ENCODE results near the gene NTMT1.
"Not testable (repeated sequence)": the region's sequence is repeated elsewhere in the genome, so short reads cannot be mapped to it uniquely, and the experiment has no call there.

The NTMT1 gene

GRCh38 chr9:129635099-129636065 is 9.4 kb downstream of the NTMT1 start:
- H3K4me1 ChIP-seq (ENCODE audit: control insufficient read depth in 1 of 2, insufficient read depth in 2 of 2, low read length in 2 of 2), result peaks cover 0 to 2% of the 10 kb centered on the region in 2 experiments
- peak overlapping the region; percentile 6 for H3K4me3 ChIP-seq (ENCODE audit: low read depth, low read length)
- no peak overlapping the region for H3K18ac ChIP-seq (ENCODE audit: low read length)
- no peak overlapping the region for H3K4ac ChIP-seq (ENCODE audit: low read depth, low read length)
- DNase-seq, result no peak
- no peaks in the 10 kb centered on the region for H3K27me3 ChIP-seq (ENCODE audit: insufficient read depth, low read length)
- no CpG with 5 or more reads among the region's 34 CpGs for WGBS (ENCODE audit: extremely low coverage, insufficient coverage, insufficient read length)
- H4K8ac ChIP-seq (ENCODE audit: low read depth, low read length), result no peak overlapping the region
- no peak overlapping the region for H2BK120ac ChIP-seq (ENCODE audit: insufficient read depth, low read length, poor library complexity)
- no peak overlapping the region for H2AK5ac ChIP-seq (ENCODE audit: low read length)
- H3K14ac ChIP-seq (ENCODE audit: low read length), result no peak overlapping the region
- no peak overlapping the region for H3K23ac ChIP-seq (ENCODE audit: low read length)
- H3K4me2 ChIP-seq (ENCODE audit: low read length), result no peak overlapping the region
- no peak overlapping the region for H2AFZ ChIP-seq (ENCODE audit: insufficient read depth, low read length, poor library complexity)
- H3K9me3 ChIP-seq (ENCODE audit: insufficient read depth, low read depth, low read length), result peaks cover 2% of the 10 kb centered on the region
- H4K12ac ChIP-seq (ENCODE audit: low read depth, low read length), result no peak overlapping the region
- H4K91ac ChIP-seq (ENCODE audit: low read depth, low read length), result no peak overlapping the region
- H2BK12ac ChIP-seq (ENCODE audit: low read length), result no peak overlapping the region
- peaks cover 66 to 80% of the 10 kb centered on the region in 2 experiments for H3K36me3 ChIP-seq (ENCODE audit: control insufficient read depth in 1 of 2, insufficient read depth in 2 of 2, low read length in 2 of 2)
- no peak overlapping the region for H2BK5ac ChIP-seq (ENCODE audit: low read depth, low read length, poor library complexity)
- peaks cover 6% of the 10 kb centered on the region for H3K79me2 ChIP-seq (ENCODE audit: control insufficient read depth, insufficient read depth, low read length, poor library complexity)
- no peak overlapping the region for H3K27ac ChIP-seq (ENCODE audit: low read depth, low read length)
- H3K79me1 ChIP-seq (ENCODE audit: low read length), result no peaks in the 10 kb centered on the region
- no peak overlapping the region for H3K9ac ChIP-seq (ENCODE audit: low read length)

GRCh38 chr9:129636343-129636742 is 10.4 kb downstream of the NTMT1 start:
- not testable (repeated sequence) for H2AFZ ChIP-seq (ENCODE audit: insufficient read depth, low read length, poor library complexity); H4K91ac ChIP-seq (ENCODE audit: low read depth, low read length); H2BK120ac ChIP-seq (ENCODE audit: insufficient read depth, low read length, poor library complexity); H3K4me1 ChIP-seq (ENCODE audit: control insufficient read depth in 1 of 2, insufficient read depth in 2 of 2, low read length in 2 of 2); H3K4me2 ChIP-seq (ENCODE audit: low read length); H2BK12ac ChIP-seq (ENCODE audit: low read length); H2AK5ac ChIP-seq (ENCODE audit: low read length); H3K4ac ChIP-seq (ENCODE audit: low read depth, low read length); H3K14ac ChIP-seq (ENCODE audit: low read length); H3K18ac ChIP-seq (ENCODE audit: low read length); H4K8ac ChIP-seq (ENCODE audit: low read depth, low read length); H3K79me2 ChIP-seq (ENCODE audit: control insufficient read depth, insufficient read depth, low read length, poor library complexity); H4K12ac ChIP-seq (ENCODE audit: low read depth, low read length); H3K4me3 ChIP-seq (ENCODE audit: low read depth, low read length); H3K79me1 ChIP-seq (ENCODE audit: low read length); DNase-seq; H3K23ac ChIP-seq (ENCODE audit: low read length); H3K9ac ChIP-seq (ENCODE audit: low read length); H2BK5ac ChIP-seq (ENCODE audit: low read depth, low read length, poor library complexity); H3K27ac ChIP-seq (ENCODE audit: low read depth, low read length); H3K27me3 ChIP-seq (ENCODE audit: insufficient read depth, low read length); H3K9me3 ChIP-seq (ENCODE audit: insufficient read depth, low read depth, low read length)
- peaks cover 69 to 80% of the 10 kb centered on the region in 2 experiments for H3K36me3 ChIP-seq (ENCODE audit: control insufficient read depth in 1 of 2, insufficient read depth in 2 of 2, low read length in 2 of 2)
- no CpG with 5 or more reads among the region's 10 CpGs for WGBS (ENCODE audit: extremely low coverage, insufficient coverage, insufficient read length)

- no peak overlapping the region for H3K4me2 ChIP-seq (ENCODE audit: low read length)
- H2AFZ ChIP-seq (ENCODE audit: insufficient read depth, low read length, poor library complexity), result no peak overlapping the region
- H3K4ac ChIP-seq (ENCODE audit: low read depth, low read length), result no peak overlapping the region
- no peak overlapping the region for H3K23ac ChIP-seq (ENCODE audit: low read length)
- H3K79me2 ChIP-seq (ENCODE audit: control insufficient read depth, insufficient read depth, low read length, poor library complexity), result peaks cover 10% of the 10 kb centered on the region
- no peak overlapping the region for H2AK5ac ChIP-seq (ENCODE audit: low read length)
- peaks cover 8 to 10% of the 10 kb centered on the region in 2 experiments for H3K4me1 ChIP-seq (ENCODE audit: control insufficient read depth in 1 of 2, insufficient read depth in 2 of 2, low read length in 2 of 2)
- WGBS (ENCODE audit: extremely low coverage, insufficient coverage, insufficient read length), result no CpG with 5 or more reads among the region's 9 CpGs
- no peak for DNase-seq
- H2BK5ac ChIP-seq (ENCODE audit: low read depth, low read length, poor library complexity), result no peak overlapping the region
- H4K91ac ChIP-seq (ENCODE audit: low read depth, low read length), result no peak overlapping the region
- H2BK12ac ChIP-seq (ENCODE audit: low read length), result no peak overlapping the region
- H4K12ac ChIP-seq (ENCODE audit: low read depth, low read length), result no peak overlapping the region
- H3K14ac ChIP-seq (ENCODE audit: low read length), result no peak overlapping the region
- no peaks in the 10 kb centered on the region for H3K27me3 ChIP-seq (ENCODE audit: insufficient read depth, low read length)
- H3K4me3 ChIP-seq (ENCODE audit: low read depth, low read length), result no peak overlapping the region
- H3K9ac ChIP-seq (ENCODE audit: low read length), result no peak overlapping the region
- no peak overlapping the region for H2BK120ac ChIP-seq (ENCODE audit: insufficient read depth, low read length, poor library complexity)
- no peak overlapping the region for H3K18ac ChIP-seq (ENCODE audit: low read length)
- H3K79me1 ChIP-seq (ENCODE audit: low read length), result peaks cover 4% of the 10 kb centered on the region
- peaks cover 64 to 73% of the 10 kb centered on the region in 2 experiments for H3K36me3 ChIP-seq (ENCODE audit: control insufficient read depth in 1 of 2, insufficient read depth in 2 of 2, low read length in 2 of 2)
- no peak overlapping the region for H3K27ac ChIP-seq (ENCODE audit: low read depth, low read length)
- H4K8ac ChIP-seq (ENCODE audit: low read depth, low read length), result no peak overlapping the region
- H3K9me3 ChIP-seq (ENCODE audit: insufficient read depth, low read depth, low read length), result peaks cover 2% of the 10 kb centered on the region
Measured at GRCh38 chr9:129637102-129637501, 11.1 kb downstream of the NTMT1 start.

GRCh38 chr9:129637673-129638439 is 11.9 kb downstream of the NTMT1 start:
- Histone ChIP-seq H3K27me3 (ENCODE audit: insufficient read depth, low read length) (no peaks in the 10 kb centered on the region), H3K4me1 (ENCODE audit: control insufficient read depth in 1 of 2, insufficient read depth in 2 of 2, low read length in 2 of 2) (peaks cover 8 to 10% of the 10 kb centered on the region in 2 experiments), H2BK12ac (ENCODE audit: low read length) (no peak overlapping the region), H3K14ac (ENCODE audit: low read length) (no peak overlapping the region), H3K9ac (ENCODE audit: low read length) (no peak overlapping the region), H3K4me2 (ENCODE audit: low read length) (no peak overlapping the region), H4K12ac (ENCODE audit: low read depth, low read length) (no peak overlapping the region), H3K79me2 (ENCODE audit: control insufficient read depth, insufficient read depth, low read length, poor library complexity) (peaks cover 10% of the 10 kb centered on the region), H2AK5ac (ENCODE audit: low read length) (no peak overlapping the region), H3K4me3 (ENCODE audit: low read depth, low read length) (no peak overlapping the region), H3K4ac (ENCODE audit: low read depth, low read length) (no peak overlapping the region), H4K91ac (ENCODE audit: low read depth, low read length) (no peak overlapping the region), H3K18ac (ENCODE audit: low read length) (no peak overlapping the region), H2AFZ (ENCODE audit: insufficient read depth, low read length, poor library complexity) (no peak overlapping the region), H4K8ac (ENCODE audit: low read depth, low read length) (no peak overlapping the region), H2BK5ac (ENCODE audit: low read depth, low read length, poor library complexity) (no peak overlapping the region), H3K9me3 (ENCODE audit: insufficient read depth, low read depth, low read length) (no peaks in the 10 kb centered on the region), H3K23ac (ENCODE audit: low read length) (no peak overlapping the region), H3K79me1 (ENCODE audit: low read length) (peaks cover 4% of the 10 kb centered on the region), H2BK120ac (ENCODE audit: insufficient read depth, low read length, poor library complexity) (no peak overlapping the region), H3K27ac (ENCODE audit: low read depth, low read length) (no peak overlapping the region), H3K36me3 (ENCODE audit: control insufficient read depth in 1 of 2, insufficient read depth in 2 of 2, low read length in 2 of 2) (peaks cover 59 to 66% of the 10 kb centered on the region in 2 experiments)
- WGBS (ENCODE audit: extremely low coverage, insufficient coverage, insufficient read length), result no CpG with 5 or more reads among the region's 29 CpGs
- no peak for DNase-seq
